HG03469 (cell line): ENCODE measurements around the gene GATD1.

ENCODE experiments used
- ATAC-seq: cut with Tn5 transposase; IDR thresholded peaks from one replicate; pipeline ENCODE4 v1.9.1; 2021; ENCODE audit warnings: mild to moderate bottlenecking, moderate library complexity, moderate number of reproducible peaks; ENCODE audit not compliant: unreplicated experiment

GATD1 gene

DNA sequence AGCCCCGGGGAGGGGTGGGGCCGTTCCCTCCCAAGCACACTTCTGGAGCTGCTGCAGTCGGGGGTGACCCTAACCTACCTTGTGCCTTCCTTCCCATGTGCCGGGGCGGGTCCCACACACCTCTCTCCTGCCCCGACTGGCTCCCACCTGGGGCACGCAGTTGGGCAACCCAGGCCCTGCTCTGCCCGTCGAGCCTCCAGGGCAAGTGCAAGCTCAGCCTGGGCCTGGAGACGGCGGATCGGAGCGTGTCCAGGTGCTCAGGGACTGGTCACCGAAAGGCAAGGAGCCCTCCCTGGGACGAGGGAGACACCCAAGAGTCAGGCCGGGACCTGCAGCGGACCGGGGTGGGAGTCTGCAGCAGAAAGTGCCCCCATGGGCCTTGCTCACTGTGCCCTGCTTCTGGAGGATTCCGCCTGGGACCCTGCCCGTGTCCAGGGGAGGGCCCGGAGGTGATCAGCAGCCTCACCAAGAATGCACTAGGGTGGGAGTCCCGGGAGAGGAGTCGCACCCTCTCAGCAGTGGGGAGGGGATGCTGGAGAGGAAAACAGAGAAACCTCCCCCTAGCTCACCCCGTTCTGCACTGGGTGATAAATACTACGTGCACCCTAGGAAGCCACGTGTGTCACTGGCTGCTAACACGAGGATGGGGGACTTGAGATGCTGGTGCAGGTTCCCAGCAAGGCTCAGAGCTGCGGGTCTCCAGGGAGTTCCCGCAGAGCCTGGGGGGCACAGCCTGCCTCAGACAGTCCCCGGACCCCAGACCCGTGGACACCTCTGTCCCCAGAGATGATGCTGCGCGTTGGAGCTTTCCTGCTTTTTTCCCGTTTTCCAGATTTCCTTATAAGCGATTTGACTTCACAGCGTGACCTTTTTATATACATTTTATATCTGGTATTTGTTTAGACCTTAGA, 5.2 kb upstream of the GATD1 start:
- no peak for ATAC-seq

DNA sequence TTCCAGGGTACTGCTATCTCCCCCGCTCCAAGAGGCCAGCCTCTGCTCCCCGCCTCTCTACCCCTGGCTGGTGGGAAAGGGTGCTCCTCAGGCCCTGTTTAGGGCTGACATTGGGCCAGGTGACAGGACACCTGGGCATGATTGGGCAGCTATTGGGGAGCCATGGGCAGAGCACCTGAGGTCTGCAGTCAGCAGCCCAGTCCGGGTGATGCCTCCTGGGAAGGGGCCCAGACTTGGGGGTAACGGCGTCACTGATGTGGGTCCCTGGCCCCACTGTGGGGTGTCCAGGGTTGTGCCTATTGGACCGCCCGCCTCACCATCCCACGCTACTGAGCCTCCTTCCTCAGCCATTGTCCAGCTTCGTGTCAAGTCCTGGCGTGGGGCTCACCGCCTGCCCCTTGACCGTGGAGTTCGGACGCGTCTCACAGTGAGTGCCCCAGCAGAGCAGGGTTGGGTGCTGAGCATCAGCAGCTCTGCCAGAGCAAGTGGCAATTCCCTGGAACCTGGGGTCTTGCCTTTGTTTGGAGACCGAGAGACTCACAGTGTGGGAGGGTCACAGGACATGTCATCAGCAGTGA, 2.8 kb upstream of the GATD1 start:
- ATAC-seq, result no peak

DNA sequence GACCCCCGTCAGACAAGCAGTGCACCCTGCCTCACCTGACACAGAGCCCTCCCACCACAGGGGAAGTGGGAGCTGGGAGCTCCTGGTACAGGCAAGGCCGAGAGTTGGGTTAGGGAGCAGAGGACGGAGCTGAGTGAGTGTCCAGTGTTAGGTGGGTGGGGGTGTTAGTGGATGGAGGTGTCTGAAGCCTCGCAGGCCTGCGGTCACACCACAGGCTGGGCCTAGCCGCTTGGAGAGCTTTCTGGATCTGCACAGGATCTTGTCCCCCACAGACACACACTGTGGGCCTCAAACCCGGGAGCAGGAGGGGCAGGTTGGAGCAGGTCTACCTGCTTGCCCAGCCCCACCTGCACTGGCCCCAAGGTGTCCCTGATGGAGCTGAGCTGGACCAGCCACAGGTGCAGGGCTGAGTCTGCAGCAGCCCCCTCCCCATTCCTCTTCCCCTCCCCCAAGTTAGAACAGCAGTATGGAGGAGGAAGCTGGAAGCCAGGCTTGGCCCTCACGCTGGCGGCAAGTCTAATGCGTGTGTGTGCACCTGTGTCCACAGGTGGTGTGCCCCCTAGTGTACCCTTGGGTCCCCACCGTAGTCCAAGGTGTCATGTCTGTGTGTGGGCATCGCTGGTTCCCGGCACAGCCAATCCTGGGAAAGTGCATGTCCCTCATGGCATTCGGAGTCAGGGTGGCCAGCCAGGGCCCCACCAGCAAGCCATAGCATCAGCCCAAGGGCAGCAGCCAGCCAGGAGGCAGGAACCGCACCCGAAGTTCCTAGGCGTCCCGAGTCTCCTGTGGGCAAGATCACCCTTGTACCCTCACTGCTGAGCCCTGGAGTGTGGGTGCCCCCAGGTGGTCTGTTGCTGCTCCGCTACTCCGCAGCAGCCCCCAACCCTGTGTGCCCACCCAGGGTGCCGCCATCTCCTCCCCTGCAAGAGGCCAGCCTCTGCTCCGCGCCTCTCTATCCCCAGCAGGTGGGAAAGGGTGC, 2.0 kb upstream of the GATD1 start:
- ATAC-seq, result no peak

DNA sequence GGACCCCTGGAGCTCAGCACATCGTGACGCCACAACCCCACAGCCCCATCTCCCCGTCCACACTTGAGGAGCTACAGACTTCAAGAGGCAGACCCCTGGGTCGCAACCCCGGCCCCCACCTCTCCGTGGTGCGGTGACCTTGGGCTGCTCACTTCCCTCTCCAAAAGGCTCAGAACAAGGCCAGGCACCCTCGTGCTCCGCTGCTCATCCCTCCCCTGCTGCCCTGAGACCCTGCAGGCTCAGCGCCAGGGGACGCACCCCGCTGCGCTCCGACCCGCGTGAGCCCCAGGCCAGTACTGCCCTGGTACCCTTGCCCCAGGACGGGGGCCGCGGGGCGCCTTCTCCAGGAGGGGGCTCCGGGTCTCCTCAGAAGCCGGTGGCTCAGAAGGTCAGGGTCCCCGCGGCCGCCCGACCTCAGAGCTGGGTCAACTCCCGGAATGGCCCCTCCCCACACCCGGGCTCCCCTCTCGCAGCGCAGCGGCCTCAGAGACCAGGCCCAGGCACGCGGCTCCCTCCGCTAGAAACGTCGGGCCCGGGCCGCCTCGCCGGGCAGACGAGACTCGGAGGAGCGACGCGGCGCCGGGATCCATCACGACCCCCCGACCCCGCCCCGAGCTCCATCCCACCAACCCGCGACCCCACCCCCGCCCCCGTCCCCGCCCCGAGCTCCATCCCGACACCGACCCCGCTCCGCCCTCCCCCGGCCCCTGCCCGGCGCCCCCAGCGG, 563 bp downstream of the GATD1 start:
- no peak for ATAC-seq

DNA sequence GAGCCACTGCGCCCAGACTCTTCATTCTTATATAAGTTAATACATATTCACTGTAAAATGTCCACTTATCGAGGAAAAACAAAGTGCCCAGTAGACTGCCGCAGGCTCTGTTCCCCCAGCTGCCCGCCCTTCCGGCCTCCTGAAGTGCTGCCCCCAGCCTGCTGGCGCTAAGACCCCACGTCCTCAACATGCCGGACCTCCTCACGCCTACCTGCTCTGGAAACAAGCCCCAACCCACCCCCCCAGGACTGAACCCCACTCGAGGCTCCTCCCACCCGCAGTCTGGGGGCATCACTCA, 1.1 kb downstream of the GATD1 start:
- ATAC-seq, result no peak

DNA sequence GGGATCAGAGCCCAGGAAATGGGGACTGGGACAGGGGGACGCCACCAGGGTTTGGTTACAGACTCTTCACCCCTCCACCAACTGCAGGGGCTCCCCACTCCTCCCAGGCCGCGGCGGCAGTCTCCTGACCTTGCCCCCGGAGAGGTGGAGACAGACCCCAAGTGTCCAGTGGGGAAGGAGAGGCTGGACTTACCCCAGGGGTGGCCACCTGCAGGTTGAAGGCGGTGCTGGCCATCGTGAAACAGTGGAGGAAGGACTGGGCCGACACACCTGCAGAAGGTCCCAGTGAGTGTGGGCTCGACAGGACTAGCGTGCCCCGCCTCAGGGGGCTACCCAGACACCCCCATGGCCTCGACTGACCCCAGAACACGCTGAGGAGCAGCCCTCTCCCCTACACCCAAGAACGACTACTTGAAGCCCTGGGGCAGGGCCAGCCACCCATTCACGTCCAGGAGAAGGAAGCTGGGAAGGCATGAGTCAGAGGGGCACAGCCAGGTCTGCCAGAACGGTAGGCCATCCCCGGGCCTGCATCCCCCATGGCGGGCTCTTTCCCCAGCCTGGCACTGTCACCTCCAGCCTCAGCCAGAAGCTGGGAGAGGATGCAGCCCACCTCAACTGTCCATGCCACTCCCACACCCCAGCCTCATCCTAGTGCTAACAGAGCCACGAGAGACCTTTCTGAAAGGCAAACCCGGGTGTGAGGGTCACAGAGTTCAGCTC, 2.3 kb downstream of the GATD1 start:
- no peak for ATAC-seq

DNA sequence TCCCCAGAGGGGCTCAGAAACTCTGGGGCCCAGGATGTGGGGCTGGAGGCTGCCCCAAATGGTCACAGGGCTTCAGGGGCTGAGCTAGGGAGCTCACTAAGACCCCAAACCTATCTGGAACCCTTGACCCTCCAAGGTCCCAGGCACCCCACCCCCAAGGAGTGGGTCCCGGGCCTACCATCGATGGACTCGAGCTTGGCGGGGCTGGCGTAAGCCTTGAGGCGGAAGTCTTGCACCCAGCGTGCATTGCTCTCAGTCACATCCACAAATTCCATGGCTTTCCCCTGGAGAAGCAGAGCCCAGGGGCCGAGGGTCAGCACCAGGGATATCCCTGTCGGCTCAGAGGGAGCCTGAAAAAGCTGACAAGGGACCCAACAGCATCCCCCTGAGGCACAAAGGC, 3.5 kb downstream of the GATD1 start:
- no peak for ATAC-seq

DNA sequence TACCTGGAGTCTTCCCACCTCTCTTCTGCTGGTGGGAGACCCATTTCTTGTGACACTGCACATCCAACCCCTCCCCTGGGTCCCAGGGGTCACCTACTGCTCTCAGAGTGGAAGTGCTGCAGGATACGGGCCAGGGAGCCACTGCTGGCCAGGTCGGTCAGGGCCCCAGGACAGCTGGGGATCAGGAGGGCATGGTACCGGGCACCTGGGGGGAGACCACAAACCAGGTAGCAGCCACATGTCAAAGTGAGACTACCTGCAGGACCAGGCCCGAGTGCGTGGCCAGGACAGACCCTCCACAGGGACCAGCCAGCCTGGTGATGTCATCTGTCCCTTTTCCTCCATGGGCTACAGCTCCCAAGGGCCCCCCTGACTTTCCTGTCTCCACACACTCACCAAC, 3.9 kb downstream of the GATD1 start:
- ATAC-seq, result no peak

DNA sequence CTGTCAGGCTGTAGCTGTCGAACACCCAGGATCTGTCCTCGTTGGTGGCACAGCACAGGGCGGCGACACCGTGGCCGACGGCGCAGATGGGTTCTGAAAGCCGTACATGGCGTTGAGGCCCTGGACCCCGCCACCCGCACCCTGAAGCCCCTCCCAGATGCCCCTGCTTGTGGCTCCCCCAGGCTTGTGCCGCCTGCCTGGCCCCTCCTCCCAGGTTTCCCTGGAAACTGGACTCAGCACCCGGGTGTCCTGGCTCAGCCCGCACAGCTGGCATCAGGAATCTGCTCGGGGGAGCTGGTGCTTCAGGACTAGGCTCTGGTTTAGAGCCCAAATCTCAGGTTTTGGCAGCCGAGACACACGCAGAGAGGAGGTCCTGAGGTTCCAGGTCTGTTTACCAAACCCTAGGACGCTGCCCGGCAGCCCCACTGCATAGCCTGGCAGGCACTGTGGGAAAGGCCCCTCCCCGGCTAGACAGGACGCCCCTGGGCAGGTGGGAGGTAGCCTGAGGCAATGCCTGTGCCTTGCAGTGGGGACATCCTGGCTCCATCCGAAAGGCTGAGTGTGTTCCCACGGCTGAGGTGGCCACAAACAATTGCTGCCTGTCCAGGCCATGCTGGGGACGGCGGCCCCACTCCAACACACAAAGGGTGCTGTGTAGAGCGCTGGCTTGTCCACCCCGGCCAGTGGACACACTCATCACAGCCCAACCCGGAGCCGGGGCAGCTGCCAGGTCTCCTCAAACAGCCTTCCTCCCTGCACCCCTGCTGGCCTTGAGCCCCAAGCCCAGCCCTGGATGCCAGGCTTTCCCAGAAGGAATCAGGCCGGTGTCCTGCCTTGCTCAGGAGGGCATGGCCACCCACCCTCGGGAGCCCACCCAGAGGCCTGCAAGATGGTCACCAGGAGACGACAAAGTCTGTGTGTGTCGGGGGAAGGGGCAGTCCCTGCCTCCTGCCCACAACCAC, 4.6 kb downstream of the GATD1 start:
- ATAC-seq, result no peak

DNA sequence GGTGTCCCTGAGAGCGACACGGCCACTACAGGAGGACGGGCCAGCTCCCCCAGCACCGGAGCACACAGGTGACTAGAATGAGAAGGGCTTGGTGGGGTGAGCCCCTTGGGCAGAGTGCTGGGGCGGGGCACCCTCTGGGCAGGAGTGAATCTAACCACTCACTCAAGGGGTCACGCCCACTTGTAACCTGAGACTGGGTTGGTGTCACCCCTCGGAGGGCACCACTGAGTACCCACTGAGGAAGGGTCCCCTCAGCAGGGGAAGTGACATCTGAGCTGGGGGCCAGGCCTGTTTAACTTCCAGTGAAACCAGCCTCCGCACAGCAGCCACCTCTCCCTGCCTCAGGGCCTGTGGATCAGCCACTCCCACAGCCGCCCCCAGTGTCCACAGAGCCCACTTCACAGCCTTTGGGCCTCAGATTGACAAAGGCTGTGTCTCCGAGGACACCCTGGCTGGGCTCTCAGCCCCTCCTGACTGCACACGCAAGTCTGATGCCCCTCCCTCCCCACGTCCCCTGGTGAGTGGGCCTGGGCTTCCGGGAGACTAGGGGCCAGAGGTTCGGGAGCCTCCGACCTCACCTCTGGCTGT, 5.6 kb downstream of the GATD1 start:
- ATAC-seq, result no peak

DNA sequence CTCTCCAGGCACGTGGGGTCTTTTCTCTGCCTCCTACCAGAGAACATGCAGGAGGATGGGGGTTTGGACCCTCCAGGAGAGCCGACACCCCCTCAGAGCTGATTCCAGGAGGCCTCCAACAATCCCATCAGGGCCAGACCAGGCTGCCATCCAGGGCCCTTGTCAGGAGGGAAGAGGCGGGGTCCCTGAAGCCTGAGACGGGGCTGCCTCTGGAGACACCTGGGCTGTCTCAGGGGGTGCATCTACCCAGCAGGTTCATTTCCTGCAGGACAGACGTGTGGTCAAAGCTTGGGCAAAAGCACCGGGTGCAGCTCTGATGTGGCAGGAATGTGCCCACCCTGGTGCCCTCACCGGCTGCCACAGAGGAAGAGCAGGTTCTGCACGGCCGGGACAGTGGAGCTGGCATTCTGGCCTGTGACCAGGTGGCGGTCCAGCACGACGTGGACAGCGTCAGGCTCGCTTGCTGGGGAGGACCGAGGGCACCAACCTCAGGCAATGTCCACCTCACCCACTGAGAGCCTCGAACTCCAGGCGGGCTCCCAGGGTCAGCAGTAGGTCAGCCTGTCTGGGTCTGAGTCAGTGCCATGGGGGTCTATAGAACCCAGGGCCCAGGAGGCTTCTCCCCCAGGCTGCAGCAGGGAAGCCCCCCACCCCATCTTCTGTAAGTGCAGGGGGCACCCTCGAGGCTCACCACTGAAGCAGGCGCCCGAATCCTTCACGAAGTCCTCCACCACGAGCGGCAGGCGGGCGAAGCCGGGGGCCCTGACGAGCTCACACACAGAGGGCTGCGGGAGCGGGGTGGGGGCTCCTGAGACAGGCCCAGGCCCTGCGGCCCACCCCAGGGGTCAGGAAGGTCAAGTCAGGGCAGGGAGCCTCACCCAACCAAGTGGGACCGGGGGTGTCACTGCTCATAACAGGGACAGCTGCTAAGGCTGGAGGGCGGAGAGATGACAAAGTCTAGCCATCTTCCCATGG, 6.4 kb downstream of the GATD1 start:
- no peak for ATAC-seq

DNA sequence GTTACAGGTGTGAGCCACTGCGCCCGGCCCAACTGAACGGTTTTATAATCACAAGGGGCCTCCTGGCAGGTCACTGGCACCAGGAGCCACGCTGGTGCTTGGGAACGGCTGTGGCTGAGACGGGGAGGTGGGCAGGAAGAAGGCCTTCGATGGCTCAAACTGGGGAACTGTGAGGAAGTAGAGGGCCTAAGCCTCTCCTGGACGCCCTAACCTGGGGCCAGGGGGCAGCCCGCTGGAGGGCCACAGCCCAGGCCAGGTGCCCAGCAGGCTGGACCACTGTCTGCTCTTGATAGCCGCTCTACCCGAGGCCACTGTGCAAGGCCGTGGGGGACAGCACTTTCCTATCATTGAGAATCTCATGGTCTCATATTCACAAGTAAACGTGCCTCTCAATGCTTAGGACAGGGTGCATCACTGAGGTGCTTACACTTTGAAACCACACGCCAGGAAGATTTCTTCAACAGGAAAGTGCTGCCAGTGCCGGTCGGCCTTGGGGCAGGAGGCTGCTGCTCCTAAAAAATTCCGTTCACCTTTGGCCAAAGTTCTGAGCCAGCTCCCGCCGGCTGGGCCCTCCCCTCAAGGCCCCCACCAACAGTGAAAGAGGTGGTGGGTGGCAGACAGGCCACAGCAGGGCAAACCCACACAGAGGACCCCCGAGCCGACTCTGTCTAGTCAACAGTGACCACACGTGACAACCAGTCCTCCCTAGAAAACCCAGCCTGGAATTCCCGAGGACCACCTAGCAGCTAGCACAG, 7.2 kb downstream of the GATD1 start:
- ATAC-seq, result no peak

DNA sequence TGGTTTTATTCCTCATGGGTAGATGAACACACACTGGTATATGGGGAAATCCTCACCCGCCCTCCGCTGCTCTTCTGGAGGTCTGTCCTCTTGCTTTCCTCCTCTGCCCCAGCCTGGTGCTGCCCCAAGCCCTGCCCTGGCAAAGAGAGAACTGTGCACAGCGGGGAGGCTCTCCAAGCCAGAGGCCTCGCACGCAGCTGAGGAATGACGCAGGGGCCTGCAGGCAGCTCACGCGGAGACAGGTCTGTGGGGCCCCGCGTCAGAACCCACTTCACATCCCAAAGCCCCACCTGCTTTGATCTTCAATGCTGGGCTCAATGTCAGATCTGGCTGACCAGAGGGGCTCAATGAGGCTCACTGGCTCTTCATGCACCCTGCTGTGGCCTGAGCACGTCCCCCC, 10.0 kb downstream of the GATD1 start:
- ATAC-seq, result no peak

DNA sequence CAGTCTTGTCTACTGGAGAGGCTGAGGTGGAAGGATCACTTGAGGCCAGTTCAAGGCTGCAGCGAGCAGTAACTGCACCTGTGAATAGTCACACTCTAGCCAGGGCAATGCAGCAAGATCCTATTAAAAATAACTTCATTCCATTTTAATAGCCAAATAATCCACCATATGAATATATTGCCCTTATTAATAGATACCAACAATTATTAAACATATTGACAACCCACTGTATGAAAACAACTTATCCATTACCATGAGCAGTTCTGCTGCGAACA, 10.4 kb downstream of the GATD1 start:
- ATAC-seq, result no peak

DNA sequence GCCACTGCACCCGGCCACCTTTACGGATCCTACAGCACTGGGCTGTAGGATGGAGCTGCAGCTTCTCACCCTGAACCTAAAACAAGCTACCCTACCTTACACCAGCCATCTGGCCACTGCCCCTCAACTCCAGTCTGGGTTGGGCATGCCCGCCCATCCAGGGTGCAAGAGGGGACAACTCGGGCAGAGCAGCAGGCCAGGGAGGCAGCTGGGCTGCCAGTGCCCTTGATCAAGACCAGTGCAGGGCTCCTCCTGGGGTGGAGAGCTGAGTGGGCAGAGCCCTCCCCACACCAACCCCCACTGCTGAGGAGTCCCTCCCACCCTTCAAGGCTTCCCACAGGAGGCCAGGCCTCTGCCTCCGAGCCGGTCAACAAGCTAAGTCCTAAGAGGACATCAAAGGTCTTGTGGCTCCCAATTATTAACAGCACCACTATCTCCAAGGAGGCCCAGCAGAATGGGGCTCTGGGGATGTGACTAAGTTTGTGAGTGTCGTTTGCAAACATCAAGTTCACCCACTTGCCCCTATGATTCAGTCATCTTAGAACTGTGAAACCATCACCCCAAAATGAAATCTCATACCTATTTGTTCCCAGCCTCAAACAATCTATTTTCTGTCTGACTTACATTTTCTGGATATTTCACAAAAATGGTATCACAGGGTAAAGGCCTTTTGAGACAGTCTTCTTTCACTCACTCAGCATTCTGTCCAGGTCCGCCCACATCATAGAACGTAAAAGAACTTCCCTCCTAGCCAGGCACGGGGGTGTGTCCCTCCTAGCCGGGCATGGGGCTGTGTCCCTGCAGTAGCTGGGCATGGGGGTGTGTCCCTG, 11.0 kb downstream of the GATD1 start:
- no peak for ATAC-seq

DNA sequence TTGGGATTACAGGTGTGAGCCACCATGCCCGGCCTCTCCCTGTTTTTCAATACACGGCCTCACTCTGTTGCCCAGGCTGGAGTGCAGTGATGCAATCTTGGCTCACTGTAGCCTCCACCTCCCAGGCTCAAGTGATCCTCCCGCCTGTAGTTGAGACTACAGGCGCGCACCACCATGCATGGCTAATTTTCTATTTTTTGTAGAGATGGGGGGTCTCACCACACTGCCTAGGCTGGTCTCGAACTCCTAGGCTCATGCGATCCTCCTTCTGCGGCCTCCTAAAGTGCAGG, 11.5 kb downstream of the GATD1 start:
- ATAC-seq, result no peak
